ENCODE data around the gene TMC1. TPM values are rescaled to one million over a fixed set of nuclear protein-coding genes. Genes with fewer than 3 reads are reported as not detected.

The TMC1 gene
- total and polyA plus RNA-seq, 8 donors: 0.33 to 0.73 TPM; not detected in 6

DNA sequence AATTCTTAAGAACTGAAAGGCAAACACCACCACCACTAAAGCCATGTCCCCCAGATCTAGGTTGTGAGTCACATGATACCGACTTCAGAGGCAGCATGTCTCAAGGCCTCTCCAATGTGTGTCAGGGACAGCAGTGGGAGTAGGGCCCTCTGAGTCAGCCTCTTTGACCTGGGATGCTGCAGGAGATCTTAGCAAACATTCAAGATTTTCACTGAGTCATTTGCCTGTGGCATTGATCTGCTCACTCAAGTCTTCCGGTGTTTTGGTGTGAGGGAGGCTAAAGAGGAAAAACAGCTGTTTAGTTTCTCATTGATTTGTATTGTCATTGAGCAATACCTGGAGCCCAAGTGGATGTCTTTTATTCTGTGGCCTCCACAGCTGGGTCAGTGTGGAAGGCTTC, 36.1 kb downstream of the TMC1 start:
- WGBS, 5 donors: 52 to 73% (median 65%) methylated on average over 2 of the region's 2 CpGs
- TF ChIP-seq EP300 (IDR thresholded peaks at IDR 0.05) (no peak), POLR2AphosphoS5 (IDR thresholded peaks at IDR 0.05) (peak in 1 of 3 donors; percentile 52)
- no peaks in the 10 kb centered on the region for H3K27me3 ChIP-seq
- intact Hi-C loops (cut with DNase I; ENCODE audit: low total_unique reads): no loop called here
- H3K27ac ChIP-seq: peak overlapping the region in 1 of 5 donors; percentile 55
- no peaks in the 10 kb centered on the region for H3K36me3 ChIP-seq
- peaks cover 0 to 19% (median 10%) of the 10 kb centered on the region in 4 donors for H3K4me1 ChIP-seq
- DNase-seq: no peak
- no peaks in the 10 kb centered on the region for H3K9me3 ChIP-seq
- no peak overlapping the region for H3K4me3 ChIP-seq

DNA sequence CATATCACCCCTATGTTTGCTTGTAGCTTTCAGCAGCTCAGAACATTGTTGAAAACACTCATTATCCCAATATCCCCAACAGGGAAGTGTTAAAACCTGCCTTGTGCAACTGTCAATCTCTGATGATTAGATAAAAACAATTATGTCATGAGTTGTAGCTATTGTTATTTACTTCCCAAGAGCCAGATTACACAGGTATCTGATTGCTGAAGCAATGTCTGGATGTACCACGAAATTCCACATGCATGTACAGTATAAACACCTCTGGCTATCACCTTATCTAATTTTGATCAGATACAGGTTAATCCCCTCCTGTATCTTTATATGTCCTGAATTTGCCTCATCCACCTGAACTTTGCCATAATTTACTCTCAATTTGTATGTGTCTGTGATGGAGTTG, 38.7 kb downstream of the TMC1 start:
- Histone ChIP-seq H3K4me1 (peaks cover 0 to 16% (median 0%) of the 10 kb centered on the region in 4 donors), H3K9me3 (no peaks in the 10 kb centered on the region), H3K36me3 (no peaks in the 10 kb centered on the region), H3K27ac (no peak overlapping the region), H3K4me3 (no peak overlapping the region), H3K27me3 (no peaks in the 10 kb centered on the region)
- WGBS, 5 donors: 58 to 95% (median 72%) methylated on average over 1 of the region's 1 CpG
- no peak for DNase-seq
- no peak for TF ChIP-seq POLR2A (IDR thresholded peaks at IDR 0.05)
- no peak for TF ChIP-seq EP300 (IDR thresholded peaks at IDR 0.05)
- TF ChIP-seq POLR2AphosphoS5 (IDR thresholded peaks at IDR 0.05): no peak
- TF ChIP-seq, protein P1, sequence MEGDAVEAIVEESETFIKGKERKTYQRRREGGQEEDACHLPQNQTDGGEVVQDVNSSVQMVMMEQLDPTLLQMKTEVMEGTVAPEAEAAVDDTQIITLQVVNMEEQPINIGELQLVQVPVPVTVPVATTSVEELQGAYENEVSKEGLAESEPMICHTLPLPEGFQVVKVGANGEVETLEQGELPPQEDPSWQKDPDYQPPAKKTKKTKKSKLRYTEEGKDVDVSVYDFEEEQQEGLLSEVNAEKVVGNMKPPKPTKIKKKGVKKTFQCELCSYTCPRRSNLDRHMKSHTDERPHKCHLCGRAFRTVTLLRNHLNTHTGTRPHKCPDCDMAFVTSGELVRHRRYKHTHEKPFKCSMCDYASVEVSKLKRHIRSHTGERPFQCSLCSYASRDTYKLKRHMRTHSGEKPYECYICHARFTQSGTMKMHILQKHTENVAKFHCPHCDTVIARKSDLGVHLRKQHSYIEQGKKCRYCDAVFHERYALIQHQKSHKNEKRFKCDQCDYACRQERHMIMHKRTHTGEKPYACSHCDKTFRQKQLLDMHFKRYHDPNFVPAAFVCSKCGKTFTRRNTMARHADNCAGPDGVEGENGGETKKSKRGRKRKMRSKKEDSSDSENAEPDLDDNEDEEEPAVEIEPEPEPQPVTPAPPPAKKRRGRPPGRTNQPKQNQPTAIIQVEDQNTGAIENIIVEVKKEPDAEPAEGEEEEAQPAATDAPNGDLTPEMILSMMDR (IDR thresholded peaks at IDR 0.05): no peak
- intact Hi-C loops (cut with DNase I; ENCODE audit: low total_unique reads): no loop called here

DNA sequence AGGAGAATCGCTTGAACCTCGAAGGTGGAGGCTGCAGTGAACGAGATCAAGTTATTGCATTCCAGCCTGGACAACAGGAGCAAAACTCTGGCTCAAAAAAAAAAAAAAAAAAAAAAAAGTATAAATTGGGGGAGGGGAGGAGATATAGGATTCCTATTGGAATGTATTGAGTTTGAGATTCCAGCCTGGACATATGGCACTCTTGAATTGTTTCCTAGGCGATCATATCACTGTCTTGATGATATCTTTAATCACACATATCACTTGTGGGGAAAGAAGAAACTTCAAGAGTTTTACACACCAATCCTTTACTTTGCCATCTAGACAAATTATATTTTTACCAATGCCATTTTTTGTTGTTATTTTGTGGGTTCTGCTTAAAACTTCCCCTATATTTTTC, 42.4 kb downstream of the TMC1 start:
- DNase-seq: no peak
- no peaks in the 10 kb centered on the region for H3K9me3 ChIP-seq
- no peak overlapping the region for H3K27ac ChIP-seq
- TF ChIP-seq EP300 (IDR thresholded peaks at IDR 0.05) (no peak), POLR2A (IDR thresholded peaks at IDR 0.05) (no peak), POLR2AphosphoS5 (IDR thresholded peaks at IDR 0.05) (no peak)
- TF ChIP-seq, protein P1 (IDR thresholded peaks at IDR 0.05): no peak
- H3K36me3 ChIP-seq: no peaks in the 10 kb centered on the region
- H3K4me1 ChIP-seq: peaks cover 0 to 12% (median 0%) of the 10 kb centered on the region in 4 donors
- H3K4me3 ChIP-seq: no peak overlapping the region
- intact Hi-C loops (cut with DNase I; ENCODE audit: low total_unique reads): no loop called here
- no peaks in the 10 kb centered on the region for H3K27me3 ChIP-seq
- WGBS, 5 donors: 89 to 97% (median 90%) methylated on average over 4 of the region's 4 CpGs

DNA sequence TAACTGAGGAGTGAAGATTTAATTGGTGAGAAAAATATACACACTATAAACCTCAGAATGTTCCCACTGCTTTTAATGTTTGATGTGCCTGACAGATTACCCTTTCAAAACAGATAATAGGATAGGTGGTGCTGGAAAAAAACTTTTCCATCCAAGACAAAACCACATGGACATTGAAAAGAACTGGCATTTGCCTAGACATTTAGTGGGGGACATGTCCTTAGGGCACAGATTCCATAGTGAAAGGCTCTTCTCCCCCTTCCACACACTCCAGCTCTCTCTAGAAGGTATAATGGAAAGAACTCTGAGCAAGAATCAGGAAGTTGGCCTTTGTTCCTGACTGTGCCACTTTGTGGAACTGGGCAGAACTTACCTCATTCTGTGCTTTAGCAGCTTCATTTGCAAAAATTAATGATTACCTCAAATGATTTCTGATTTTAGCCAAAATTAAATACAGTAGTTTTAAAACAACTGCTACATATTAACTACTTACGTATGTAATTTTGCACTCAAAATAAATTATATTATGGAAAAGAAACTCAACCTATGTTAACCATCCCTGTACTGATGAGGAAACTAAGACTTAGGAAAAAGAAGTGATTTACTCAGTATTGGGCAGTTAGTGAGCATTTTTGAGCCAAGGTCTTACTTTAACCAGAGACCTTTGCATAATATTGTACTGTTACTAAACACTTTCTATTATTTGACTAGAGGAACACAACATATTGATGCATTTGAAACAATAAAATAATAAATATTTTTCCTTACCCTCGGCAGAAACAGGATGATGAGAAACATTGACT, 43.3 kb downstream of the TMC1 start:
- TF ChIP-seq POLR2A (IDR thresholded peaks at IDR 0.05) (no peak), EP300 (IDR thresholded peaks at IDR 0.05) (no peak), POLR2AphosphoS5 (IDR thresholded peaks at IDR 0.05) (no peak)
- TF ChIP-seq, protein P1 (IDR thresholded peaks at IDR 0.05): no peak
- Histone ChIP-seq H3K9me3 (no peaks in the 10 kb centered on the region), H3K27me3 (no peaks in the 10 kb centered on the region), H3K4me1 (peaks cover 0 to 12% (median 0%) of the 10 kb centered on the region in 4 donors), H3K27ac (no peak overlapping the region), H3K36me3 (no peaks in the 10 kb centered on the region), H3K4me3 (no peak overlapping the region)
- DNase-seq: no peak
- 86 to 94% (median 90%) methylated on average over 2 of the region's 2 CpGs for WGBS, 5 donors
- intact Hi-C loops (cut with DNase I; ENCODE audit: low total_unique reads): no loop called here

DNA sequence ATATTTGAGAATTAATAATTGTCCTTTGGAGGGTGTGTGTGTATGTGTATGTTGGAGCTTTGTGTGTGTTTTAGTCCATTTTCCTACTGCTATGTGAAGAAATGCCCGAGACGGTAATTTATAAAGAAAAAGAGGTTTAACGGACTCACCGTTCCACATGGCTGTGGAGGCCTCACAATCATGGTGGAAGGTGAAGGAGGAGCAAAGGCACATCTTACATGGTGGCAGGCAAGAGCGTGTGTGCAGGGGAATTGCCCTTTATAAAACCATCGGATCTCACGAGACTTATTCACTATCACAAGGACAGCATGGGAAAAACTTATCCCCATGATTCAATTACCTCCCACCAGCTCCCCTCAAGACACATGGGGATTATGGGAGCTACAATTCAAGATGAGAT, 44.1 kb downstream of the TMC1 start:
- no peak overlapping the region for H3K27ac ChIP-seq
- H3K4me1 ChIP-seq: peaks cover 0 to 12% (median 0%) of the 10 kb centered on the region in 4 donors
- H3K27me3 ChIP-seq: no peaks in the 10 kb centered on the region
- intact Hi-C loops (cut with DNase I; ENCODE audit: low total_unique reads): no loop called here
- WGBS, 5 donors: 96 to 99% (median 96%) methylated on average over 7 of the region's 7 CpGs
- no peaks in the 10 kb centered on the region for H3K9me3 ChIP-seq
- DNase-seq: no peak
- TF ChIP-seq POLR2AphosphoS5 (IDR thresholded peaks at IDR 0.05) (no peak), EP300 (IDR thresholded peaks at IDR 0.05) (no peak), POLR2A (IDR thresholded peaks at IDR 0.05) (no peak)
- TF ChIP-seq, protein P1 (IDR thresholded peaks at IDR 0.05): no peak
- no peaks in the 10 kb centered on the region for H3K36me3 ChIP-seq
- no peak overlapping the region for H3K4me3 ChIP-seq

All from stomach (tissue), 9 donors.